Activated CD4-positive, alpha-beta T cell treated with anti-CD3 and anti-CD28 coated beads, Interleukin-10, Interleukin-2, amounts not matched to agents 100 ng/mL and 50 ng/mL, durations not matched to agents 16 hours and 8 hours (primary cell): Measurements from ENCODE around the gene HLA-DRA.
A peak's percentile ranks its signal among the peaks of the same experiment; 100 is the strongest.

ENCODE experiments used
- DNase-seq: peaks from one replicate; pipeline ENCODE4 v3.0.0-alpha.2; 2020

The HLA-DRA gene

DNA sequence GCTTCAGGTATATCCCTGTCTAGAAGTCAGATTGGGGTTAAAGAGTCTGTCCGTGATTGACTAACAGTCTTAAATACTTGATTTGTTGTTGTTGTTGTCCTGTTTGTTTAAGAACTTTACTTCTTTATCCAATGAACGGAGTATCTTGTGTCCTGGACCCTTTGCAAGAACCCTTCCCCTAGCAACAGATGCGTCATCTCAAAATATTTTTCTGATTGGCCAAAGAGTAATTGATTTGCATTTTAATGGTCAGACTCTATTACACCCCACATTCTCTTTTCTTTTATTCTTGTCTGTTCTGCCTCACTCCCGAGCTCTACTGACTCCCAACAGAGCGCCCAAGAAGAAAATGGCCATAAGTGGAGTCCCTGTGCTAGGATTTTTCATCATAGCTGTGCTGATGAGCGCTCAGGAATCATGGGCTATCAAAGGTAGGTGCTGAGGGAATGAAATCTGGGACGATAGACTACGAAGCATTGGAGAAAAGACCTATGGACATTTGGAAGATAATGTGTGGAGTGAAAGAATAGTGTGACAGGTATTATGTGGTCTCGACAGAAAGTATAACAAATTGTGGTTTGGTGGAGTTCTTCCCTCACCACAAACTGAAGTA, at the start of gene HLA-DRA:
Gene HLA-DRA, plus strand, starts transcription at position 286 of the 613 bp plus-strand sequence. Its CDS starts 64 bp downstream, at position 350.
- DNase-seq: peak; percentile 93

DNA sequence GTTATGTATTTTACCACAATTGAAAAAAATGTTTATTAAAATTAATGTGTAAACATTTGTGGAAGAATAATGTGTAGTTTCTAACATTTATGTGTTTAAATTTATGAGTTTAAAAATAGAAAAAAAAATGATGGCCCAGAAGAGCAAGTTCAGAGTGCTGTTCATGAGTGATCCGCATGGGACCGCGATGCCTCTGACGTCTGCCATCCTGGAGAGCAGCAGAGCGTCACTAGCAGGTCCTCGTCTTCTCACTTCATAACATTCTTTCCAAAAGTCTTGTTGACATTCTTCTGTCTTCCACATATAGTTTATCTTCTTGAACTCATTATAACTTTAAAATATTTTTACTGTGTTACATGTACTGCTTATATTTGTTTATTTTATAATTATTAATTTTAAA, 48.2 kb upstream of the HLA-DRA start:
- no peak for DNase-seq

DNA sequence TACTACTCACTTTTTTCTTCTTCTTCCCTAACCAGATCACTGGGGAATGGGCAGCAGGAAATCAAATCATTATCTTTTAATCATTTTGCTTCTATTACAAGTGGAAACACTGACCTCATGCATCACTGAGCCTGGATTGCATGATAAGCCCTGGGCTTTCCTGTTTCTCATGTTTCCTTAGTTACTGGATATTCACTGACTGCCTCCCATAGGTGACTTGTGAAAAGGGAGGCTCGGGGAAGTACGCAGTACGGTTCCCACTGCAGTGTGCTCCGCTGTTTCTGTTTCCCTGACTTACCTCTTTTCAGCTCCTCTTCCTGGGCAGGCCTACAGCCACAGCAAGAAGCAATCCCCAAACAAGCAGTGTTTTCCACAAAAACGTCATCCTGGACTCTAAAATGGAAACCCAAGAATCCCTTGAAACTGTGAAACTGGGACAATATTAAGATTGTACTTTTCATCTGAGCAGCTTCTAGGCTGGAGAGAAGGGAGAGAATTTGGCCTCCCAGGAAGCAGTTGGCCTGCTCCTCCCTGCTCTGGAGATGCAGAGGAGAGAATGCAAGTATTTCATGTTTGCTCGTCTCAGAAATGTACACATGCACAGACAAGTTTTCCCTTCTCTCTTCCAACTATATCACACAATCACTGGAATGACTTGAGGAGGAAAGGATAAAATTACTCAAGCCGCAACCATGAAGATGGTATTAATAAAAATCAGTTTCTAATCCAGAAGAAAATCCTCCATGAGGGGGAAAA, 45.8 kb upstream of the HLA-DRA start:
- no peak for DNase-seq

DNA sequence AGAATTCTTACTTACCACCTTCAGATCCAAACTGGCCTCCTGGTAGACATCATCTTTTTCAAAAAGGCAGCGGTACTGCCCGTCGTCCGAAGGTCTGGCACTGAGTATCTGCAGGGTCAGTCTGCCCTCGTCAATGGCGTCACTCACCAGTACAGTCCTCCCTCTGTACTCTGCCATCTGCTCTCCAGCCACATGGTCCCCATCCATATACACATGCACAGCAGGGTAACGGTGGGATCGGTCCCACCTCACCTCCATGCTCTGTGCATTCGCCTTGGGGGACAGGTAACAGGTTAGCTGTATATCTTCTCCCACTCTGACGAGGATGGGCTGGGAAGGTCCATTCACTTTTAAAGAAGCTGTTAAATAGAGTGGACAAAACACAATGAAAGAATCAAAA, 43.7 kb upstream of the HLA-DRA start:
- DNase-seq: no peak

DNA sequence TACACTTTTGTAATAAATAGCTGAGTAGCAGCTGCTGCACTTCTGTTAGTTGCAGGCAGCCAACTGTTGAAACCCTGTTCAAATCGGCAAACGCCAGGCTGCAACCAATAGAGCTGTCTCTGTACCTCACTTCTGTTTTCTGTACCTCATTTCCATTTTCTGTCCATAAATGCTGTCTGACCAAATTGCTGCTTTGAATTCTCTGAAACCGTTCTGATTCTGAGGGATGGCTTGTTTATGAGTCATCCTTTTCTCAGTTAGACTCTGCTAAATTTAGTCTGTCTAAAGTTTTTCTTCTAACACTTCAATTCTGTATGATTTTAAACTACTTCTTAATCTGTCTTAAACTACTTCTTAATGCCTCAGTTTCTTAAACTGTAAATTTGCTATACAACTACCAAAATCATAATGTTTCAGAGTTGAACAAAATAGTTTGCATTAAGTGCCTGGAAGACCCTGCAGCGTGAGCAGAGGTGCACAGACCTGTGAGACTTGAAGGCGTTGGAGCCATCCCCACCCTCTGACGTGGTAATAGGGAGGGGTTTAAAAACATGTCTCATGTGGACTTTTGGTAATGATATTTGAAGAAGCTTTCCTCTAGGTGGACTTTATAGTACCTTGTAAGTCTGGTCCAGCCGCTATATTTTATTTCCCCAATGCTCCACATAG, 42.3 kb upstream of the HLA-DRA start:
- peak; percentile 58 for DNase-seq

DNA sequence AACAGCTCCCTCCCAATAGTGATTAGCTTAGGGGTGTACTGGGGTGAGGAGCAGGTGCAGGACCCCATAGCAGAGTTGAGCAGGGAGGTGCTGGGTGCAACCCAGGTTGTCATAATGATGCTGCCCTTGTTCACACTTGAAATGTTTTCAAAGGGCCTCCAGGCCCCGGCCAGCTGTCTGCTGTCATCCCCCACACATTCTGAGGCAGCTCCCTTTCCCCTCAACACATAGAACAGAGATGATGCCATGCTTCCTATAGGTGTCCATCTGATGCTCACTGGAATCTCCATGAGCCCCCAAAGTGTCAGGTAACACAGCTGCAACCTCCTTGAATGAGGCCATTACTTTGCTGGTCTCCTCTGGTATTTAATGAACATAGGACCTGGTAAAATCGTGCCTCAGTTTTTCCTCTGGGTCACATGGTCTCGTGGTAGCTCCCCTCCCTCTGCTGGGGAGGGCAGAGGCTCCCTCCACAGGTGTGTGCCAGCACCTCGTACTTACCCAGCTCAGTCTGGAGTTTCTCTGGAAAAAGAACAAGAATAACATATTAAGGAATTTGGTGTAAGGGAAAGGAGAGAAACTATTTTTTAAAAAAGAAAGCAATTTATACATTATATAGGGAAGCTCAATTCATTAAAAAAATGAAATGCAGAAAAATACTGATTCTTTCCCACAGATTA, 38.3 kb upstream of the HLA-DRA start:
- DNase-seq: no peak

DNA sequence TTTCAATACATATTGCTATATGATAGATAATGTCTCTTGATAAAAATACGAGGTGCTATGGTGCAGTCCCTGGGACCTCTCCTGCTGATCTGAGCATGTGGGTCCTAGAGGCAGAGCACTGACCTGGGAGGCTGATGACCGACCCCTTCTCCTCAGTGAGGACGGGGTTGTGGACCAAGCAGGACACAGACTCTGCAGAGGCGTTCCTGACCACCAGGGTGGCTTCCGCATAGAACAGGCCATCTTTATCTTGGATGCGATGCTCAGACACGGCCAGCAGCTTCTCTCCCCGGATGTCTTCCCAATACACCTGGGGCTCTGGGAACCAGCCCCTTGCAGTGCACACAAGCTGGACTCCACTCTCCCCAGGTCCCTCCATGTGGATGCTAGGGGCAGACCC, 36.9 kb upstream of the HLA-DRA start:
- no peak for DNase-seq

DNA sequence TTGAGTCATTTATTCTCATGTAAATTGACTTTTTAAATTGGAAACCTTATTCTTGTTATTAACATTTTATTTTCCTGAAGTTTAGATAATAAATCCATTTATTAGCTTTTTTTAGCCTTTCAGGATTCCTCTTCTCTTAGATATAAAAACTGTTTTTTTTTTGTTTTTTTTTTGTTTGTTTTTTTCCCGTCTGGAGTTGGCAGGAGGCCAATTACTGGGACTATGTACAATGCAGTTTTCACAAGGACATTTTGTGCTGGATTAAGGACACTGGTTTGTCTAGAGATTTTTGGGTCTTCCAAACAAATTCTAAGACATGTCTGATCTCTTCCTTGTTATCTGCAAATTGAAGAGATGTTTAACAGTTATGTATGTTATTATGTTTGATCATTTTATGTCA, 34.0 kb upstream of the HLA-DRA start:
- DNase-seq: no peak

DNA sequence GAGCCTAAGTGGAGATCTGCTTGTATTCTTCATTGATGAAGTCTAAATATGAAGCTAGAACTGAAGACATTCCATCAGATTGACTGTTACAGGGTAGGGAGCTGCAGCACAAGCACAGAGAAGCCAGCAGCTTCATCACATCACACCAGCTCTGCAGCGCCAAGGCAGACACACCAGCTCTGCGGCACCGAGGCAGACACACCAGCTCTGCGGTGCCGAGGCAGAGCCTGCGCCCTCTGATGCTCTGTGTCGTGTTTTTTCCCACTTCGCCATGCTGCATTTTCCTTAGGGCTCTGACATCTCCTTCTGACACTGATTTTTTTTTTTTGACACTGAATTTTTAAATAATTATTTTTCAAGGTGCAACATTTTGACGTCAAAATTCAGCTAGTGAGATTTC, 33.5 kb upstream of the HLA-DRA start:
- DNase-seq: no peak

DNA sequence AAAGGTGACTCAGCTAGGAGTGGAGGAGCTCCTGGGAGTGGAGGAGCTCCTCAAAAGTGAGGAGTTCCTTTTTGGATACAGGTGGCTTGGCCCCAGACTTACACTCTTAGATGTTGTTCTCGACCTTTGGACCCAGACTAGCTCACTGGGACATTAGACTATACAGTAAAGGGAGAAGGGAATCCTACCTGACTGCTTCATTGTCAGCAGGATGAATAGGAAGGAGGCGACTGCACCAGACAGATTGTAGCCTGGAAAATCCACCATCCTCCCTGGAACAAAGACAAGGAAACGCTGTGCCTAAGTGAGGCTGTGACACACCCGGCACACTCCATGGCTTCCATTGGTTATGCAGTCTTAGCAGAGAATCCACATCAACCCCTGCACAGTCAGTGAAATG, 32.8 kb upstream of the HLA-DRA start, which contains the start of gene BTNL2:
Gene BTNL2, minus strand, starts transcription at position 325 of the 400 bp plus-strand sequence. Its CDS starts 58 bp downstream, at position 267.
- DNase-seq: no peak

DNA sequence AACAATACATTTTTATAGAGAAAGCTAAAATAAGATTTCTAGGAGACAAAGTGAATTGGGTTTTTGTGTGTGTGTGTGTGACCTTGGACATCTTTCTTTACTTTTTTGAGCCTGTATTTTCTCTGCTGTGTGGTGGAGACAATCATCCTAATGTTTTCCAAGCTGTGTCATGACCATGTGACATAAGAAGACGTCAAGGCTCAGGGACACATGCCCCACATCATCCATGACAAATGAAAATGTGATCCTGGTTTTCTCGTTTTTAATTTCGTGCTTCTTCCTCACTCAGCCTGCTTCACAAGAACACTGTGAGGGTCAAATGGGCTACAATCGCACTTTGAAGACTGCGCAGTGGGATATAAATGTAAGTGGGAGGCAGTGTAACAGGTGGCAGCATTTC, 28.8 kb upstream of the HLA-DRA start:
- DNase-seq: no peak

DNA sequence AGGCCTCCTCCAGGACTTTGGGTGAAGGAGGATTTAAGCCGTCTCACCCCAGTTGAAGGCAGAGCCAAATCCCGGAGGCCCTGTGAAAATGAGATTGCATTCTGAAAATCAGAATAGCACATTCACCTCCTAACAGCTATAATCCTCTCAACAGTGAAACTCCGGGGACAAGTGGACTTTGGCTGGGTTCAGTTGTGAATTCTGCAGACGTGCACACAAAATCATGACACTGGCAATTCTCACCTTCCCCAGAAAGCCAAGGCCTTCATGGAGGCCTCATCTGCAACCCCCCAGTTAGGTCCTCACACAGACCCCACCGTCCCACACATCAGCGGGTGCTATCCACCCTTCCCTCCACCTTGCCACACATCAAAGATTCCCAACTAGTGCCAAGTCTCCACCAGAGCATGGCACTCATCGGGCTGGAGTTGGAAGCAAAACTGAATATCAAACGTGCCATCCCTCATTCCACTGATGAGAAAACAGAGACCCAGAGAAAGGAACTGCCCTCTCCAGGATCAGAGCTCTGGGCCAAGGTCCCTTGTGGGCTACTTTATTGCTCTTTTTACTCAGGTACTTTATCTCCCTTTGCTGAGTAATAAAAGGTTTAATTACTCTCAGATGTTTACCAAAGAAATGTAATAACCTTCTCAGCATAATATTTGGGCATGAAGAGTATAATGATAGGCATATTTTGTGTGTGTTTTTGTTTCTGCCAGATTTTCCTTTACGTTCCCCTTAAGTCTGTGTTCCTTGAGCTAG, 27.9 kb upstream of the HLA-DRA start:
- DNase-seq: no peak

DNA sequence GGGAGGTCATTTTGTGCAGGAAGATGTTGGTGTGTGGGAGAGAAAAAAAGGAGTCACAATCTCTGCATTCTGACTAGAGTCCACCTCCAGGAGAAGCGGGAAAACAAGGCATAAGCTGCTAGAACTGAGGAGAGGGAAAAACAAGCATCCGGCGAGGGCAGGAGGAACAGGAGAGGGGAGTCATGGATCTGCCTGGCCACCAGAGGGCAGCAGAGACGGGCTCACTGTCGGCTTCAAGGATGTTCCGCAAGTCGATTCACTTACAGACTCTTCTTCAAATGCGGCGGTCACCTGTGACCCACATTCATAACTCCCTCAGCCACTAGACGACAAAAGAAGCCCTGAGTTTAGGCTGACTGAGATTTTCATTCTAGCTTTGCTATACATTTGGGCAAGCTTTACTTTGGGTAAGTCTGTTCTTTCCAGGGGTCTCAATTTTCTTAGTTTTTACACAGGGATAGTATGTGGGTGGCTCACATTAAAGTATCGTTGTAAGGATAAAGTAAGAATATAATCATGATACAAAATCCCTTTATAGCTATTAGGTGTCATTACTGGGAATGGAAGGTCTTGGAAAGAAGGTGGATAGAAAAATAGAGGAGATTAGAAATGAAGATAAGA, 26.1 kb upstream of the HLA-DRA start:
- peak; percentile 82 for DNase-seq

DNA sequence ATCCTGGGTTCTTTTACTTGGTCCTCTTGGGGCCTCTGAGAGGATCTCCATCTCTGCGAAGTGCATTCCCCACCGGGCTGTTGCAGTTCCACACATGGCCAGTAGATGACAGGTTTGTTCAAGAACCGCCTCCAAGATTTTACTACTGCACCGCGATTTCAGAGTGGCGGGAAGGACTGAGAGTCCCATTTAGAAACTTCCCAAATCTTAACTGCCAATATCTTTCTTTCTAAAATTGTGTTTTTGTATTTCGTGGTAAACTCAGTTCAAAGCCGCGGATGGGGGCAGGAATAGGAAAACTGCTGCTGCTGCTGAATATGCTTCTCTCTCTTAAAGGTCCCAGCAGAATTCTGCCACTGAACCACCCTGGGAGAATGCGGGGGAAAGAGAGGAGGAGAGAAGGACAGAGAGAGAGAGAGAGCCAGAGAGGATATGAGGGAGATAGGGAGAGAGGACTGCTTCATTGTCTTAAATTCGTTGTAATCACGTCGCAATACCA, 24.1 kb upstream of the HLA-DRA start:
- peak; percentile 79 for DNase-seq

DNA sequence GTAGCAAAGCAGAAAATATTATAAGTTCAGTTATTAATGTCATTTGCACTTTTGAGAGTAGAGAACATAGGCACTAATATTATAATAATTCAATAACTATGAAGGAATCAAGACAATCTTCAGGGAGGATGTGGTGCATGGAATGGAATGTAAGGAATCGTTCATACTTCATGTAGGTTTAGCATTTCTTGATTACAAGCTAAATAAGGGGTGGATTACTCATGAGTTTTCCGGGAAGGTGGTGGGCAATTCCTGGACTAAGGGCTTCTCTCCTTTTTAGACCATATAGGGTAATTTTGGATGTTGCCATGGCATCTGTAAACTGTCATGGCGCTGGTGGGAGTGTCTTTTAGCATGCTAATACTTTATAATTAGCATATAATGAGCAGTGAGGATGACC, 23.7 kb upstream of the HLA-DRA start:
- no peak for DNase-seq

DNA sequence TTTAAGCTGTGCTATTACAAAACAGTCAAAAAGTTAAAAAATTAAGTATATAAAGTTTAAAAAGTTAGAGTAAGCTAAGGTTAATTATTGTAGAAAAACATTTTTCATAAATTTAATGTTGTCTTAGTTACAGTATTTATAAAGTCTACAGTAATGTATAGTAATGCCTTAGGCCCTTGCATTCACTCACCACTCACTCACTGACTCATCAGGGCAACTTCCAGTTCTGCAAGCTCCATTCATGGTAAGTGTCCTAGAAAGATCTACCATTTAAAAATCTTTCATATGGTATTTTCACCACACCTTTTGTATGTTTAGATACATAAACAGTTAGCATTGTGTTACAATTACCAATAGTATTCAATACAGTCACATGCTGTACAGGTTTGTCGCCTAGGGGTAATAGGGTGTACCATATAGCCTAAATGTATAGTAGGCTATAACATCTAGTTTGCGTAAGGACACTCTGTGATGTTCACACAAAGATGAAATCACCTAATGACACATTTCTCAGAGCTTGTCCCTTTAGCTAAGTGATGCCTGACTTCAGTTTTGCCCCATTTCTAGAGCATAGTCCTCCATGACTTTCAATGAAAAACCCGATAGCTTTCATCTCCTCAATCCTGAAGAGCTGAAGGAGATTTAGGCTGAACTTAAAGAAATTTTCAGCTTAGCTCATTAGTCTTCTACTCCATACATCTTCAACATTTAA, 14.9 kb upstream of the HLA-DRA start:
- DNase-seq: no peak

DNA sequence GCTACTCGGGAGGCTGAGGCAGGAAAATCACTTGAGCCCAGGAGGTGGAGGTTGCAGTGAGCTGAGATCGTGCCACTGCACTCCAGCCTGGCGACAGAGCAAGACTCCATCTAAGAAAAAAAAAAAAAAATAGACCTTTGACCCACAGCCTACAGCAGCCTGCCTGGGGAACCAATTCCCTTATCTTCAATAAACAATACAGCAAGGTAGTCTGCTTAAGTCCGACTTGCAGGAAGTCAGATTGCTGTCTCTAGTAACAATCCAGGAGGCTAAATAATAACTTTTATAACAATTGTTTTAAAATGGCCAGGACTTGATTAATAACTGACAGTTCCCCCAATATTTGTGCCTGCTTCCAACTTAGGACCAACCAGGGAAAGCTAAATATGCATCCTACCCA, 13.3 kb upstream of the HLA-DRA start:
- no peak for DNase-seq

DNA sequence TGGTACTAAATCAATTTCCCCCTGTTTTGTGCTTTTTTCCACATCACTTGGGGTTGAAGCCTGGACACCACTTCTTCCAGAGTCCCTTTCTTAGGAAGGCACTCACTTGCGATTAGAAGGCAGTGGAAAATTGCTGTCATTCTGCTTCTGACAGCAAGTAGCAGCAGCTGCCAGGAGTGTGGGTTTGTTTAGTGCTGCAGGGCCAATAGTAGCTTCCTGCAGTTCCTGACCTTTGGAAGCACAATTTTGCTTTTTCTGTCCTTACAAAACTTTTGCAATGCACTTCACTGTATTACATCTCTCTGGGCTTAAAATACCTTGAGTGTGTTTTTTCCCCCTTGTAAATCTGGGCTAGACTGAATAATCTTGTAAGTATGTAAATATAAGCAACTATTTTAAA, 12.5 kb upstream of the HLA-DRA start:
- no peak for DNase-seq

DNA sequence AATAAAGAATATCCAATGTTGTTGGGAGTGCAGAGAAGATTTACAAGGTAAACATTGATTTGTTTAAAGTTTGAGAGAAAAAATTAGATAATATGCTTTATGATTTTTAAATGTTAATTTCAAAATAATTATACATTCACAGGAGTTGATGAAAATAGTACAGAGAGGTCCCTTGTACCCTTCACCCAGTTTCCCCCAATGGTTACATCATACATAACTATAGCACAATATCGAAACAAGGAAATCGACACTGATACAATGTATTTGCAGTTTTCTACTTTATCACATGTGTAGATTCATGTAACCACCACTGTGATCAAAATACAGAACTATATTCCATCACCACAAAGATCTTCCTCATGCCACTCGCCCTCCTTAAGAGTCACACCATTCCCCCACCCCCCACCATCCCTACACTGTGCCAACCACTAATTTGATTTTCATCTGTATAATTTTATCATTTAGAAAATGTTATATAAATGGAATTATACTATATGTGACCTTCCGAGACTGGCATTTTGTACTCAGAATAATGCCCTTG, 11.7 kb upstream of the HLA-DRA start:
- no peak for DNase-seq

DNA sequence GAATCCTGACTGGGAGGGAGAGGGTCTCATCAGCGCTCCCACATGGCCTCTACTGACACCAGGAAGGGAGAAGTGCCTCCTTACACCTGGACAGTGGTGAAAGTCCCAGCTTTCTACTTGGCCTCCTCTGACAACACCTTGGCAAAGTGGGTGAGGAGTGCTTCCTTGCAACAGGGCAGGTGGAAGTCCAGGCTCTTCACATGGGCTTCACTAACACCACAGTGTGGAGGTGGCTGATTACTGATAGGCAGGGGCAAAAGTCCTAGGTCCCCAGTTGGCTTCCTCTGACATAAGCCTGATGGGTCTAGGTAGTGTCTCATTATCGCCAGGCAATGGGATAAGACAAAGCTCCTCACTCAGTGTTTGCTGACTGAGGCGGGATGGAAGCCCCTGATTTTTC, 9.5 kb upstream of the HLA-DRA start:
- no peak for DNase-seq

DNA sequence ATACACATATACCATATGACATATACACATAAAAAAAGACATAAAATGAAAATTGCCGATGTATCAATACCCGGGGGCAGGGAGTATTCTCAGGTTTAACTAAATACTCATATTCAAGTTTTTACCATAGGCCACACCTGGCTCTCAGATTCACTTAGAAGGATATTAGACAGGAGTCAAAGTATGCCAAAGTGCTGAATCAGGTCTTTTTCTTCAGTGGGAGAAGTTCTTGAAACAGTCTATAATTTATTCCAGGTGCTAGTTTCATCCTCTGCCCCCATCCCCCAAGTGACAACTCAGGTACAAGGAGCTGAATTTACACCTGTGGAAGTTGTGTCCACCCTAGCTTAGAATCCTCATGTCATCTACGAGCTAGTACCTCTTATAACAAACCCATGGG, 8.5 kb upstream of the HLA-DRA start:
- no peak for DNase-seq
